Omental fat pad (tissue), 4 donors: ENCODE results near the gene ARPC5L. TPM values are rescaled to one million over a fixed set of nuclear protein-coding genes. Genes with fewer than 3 reads are reported as not detected.

Source experiments
- ATAC-seq: fragments of 150-250 bp; one replicate; pipeline ENCODE4 v1.9.1; 2016; ENCODE audit warnings: mild to moderate bottlenecking, moderate library complexity; ENCODE audit not compliant: low FRiP score
- DNase-seq: peaks from one replicate; pipeline ENCODE4 v3.0.0-alpha.2; 2019; ENCODE audit warnings: low spot score
- total RNA-seq, 4 donors: library from RNA; depleted of rRNA; stranded (reverse); fragments of >200 nt; gene quantifications; one replicate each; pipeline ENCODE4 v1.1.0, GENCODE V29; 2016
- TF ChIP-seq, protein P1 (sequence below), 3 donors: fragments of 450-650 bp; IDR thresholded peaks; one replicate each; pipeline ENCODE4 v1.5.1; 2016 to 2017; ENCODE audit warnings: antibody characterized with exemption in 3 of 3, mild to moderate bottlenecking in 3 of 3, moderate library complexity in 2 of 3

ARPC5L gene
- total RNA-seq, 4 donors from 2014 or later = 21.8 to 55.4 (median 24.7) TPM

DNA sequence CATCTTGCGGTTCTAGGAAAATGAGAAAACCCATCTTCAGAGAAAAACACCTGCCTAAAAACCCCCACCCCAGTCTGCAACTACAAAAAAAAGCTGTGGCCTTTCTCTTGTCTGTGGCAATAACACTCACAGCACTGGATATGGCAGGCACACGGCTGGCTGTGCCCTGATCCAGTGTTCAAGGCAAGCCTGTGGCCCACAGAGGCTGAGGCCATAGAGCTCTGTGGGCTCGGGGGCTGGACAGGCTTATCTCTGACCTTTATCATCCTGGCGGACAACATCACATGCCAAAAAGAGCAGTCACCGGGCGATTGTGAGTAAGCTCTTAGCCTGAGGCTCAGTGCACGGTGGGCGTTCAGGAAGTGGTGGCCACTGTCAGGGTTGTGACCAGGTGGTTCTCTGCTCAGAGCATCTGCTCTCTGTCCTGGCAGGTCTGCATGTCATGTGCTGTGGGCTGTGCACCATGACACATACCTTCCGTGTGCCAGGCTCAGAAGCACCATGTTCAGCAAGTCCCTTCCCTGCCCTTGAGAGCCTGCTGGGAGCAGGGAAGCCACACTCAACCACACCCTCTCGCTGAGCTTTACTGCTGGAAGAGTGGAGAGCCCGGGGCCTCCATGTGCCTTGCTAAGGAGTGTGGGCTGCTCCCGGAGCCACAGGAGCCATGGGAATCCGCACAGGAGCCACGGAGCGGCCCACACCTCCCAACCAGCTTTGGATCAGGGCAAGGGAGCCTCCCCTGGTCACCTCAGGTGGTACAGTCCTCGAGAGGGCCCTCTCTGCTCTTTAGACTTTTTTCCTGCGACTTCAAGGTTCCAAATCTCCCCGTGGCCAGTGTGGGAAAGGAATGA is 43.3 kb upstream of the ARPC5L start:
- DNase-seq (no peak), ATAC-seq (no peak)
- TF ChIP-seq, protein P1, sequence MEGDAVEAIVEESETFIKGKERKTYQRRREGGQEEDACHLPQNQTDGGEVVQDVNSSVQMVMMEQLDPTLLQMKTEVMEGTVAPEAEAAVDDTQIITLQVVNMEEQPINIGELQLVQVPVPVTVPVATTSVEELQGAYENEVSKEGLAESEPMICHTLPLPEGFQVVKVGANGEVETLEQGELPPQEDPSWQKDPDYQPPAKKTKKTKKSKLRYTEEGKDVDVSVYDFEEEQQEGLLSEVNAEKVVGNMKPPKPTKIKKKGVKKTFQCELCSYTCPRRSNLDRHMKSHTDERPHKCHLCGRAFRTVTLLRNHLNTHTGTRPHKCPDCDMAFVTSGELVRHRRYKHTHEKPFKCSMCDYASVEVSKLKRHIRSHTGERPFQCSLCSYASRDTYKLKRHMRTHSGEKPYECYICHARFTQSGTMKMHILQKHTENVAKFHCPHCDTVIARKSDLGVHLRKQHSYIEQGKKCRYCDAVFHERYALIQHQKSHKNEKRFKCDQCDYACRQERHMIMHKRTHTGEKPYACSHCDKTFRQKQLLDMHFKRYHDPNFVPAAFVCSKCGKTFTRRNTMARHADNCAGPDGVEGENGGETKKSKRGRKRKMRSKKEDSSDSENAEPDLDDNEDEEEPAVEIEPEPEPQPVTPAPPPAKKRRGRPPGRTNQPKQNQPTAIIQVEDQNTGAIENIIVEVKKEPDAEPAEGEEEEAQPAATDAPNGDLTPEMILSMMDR (IDR thresholded peaks at IDR 0.05) = no peak

DNA sequence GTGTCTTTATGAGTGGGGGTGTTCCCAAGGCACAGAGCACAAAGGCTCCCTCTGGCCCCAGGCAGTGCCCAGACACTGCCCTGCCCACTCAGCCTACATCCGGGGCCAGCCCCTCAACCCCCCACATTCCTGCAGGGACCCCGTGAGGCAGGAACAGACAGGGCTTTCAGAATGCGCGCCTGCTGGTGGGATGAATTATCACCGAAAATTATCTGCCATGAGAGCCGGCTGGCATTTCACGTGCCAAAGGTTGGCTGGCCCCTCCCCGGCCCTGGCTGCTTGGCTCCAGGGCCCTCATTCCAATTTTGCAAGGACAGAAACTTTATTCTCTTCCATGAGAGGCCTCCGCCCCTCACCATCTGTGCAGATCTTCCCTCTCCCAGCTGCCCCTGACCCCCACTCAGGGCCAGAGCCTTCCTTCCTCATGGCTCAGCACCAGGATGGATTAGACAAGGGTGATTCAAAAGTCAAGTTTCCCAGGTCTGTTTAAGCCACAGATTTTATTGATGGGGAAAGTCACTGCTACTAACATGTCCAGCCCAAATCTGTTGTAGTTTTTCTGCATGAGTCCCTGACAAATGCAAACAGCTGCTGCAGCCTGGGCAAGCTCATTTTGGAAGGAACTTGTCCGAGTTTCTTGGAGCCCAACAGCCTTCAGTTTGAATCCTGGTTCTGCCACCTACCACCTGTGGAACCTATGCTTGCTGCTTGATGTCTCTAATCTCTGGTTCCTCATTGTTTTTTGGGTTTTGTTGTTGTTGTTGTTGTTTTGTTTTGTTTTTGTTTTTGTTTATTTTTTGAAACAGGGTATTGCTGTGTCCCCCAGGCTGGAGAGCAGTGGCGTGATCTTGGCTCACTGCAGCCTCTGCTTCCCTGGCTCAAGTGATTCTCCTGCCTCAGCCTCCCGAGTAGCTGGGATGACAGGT is 41.0 kb upstream of the ARPC5L start:
- no peak for DNase-seq
- TF ChIP-seq, protein P1 (IDR thresholded peaks at IDR 0.05) = no peak
- no peak for ATAC-seq

- DNase-seq (no peak), ATAC-seq (no peak)
- TF ChIP-seq, protein P1 (IDR thresholded peaks at IDR 0.05) = no peak
Observed at GRCh38 chr9:124828489-124829333, 33.2 kb upstream of the ARPC5L start.

DNA sequence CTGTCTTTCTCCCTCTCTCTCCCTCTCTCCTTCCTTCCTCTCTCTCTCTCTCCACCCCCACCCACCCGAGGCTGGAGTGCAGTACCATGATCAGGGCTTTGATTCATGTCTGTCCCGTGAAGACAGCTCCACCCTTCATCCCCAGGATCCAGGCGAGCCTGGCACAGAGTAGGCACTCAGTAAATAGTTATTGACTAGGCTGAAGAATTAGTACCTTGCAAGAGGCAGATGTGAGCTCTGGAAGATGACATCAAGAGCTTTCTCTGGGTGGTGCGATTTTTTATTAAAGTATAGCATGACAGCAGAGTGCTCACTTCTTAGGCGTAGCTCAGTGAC is 32.6 kb upstream of the ARPC5L start:
- TF ChIP-seq, protein P1 (IDR thresholded peaks at IDR 0.05) = no peak
- no peak for DNase-seq
- ATAC-seq = no peak

- no peak for ATAC-seq
- TF ChIP-seq, protein P1 (IDR thresholded peaks at IDR 0.05) = no peak
- DNase-seq = no peak
Observed at GRCh38 chr9:124830593-124830992, 31.3 kb upstream of the ARPC5L start.

DNA sequence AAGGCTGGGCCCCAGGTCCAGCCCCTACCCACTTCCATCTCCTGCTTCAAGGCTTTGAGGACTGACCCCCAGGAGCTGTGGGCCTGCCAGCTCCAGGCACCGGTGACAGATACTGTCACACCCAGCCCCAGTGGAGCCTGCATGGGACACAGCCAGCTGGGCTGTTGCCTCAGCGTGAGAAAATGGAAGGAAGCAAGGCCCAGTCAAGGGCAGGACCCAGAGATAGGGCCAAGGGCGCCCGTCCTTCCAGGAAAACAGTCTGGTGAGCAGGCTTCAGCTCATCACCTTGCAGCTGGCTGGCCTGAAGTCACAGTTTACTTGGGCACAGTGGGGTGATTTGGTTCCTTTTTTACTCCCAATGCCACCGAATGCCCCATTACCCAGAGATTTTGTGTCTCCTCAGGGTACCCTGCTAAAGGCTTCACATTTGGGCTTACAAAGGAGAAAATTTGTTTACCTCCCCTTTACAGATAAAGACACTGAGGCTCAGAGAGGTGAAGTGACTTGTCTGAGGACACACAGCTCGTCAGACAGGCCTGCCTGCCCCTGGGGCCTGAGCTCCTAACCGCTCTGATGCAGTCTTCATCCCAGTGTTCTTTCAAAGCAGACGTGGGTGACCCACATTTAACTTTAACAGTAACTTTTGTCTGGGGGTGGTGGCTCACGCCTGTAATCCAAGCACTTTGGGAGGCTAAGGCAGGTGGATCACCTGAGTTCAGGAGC is 30.1 kb upstream of the ARPC5L start:
- ATAC-seq = no peak
- no peak for DNase-seq
- TF ChIP-seq, protein P1 (IDR thresholded peaks at IDR 0.05) = no peak
